GM19395 (cell line): Measurements from ENCODE around the gene FMNL1.
A peak's percentile ranks its signal among the peaks of the same experiment; 100 is the strongest.

ENCODE experiments used
- ATAC-seq: cut with Tn5 transposase; IDR thresholded peaks from one replicate; pipeline ENCODE4 v1.9.1; 2021; ENCODE audit warnings: mild to moderate bottlenecking, moderate library complexity; ENCODE audit not compliant: unreplicated experiment

The FMNL1 gene

GRCh38 chr17:45256114-45256966 is 34.7 kb downstream of the FMNL1 start:
- ATAC-seq: no peak

GRCh38 chr17:45257115-45257514 is 35.4 kb downstream of the FMNL1 start:
- ATAC-seq: no peak

- ATAC-seq: no peak
Observed at GRCh38 chr17:45258981-45259380, 37.3 kb downstream of the FMNL1 start.

- ATAC-seq: no peak
Observed at GRCh38 chr17:45260204-45260783, 38.6 kb downstream of the FMNL1 start.

GRCh38 chr17:45261577-45262515 is 40.2 kb downstream of the FMNL1 start, which contains the start of gene SPATA32:
SPATA32 (minus strand) TSS chr17:45262094; CDS start chr17:45262016, 78 bp downstream.
- ATAC-seq: peak; percentile 70

GRCh38 chr17:45262516-45263476 is 41.1 kb downstream of the FMNL1 start:
- ATAC-seq: no peak

GRCh38 chr17:45263477-45263860 is 41.8 kb downstream of the FMNL1 start:
- ATAC-seq: no peak

GRCh38 chr17:45264430-45264829 is 42.7 kb downstream of the FMNL1 start:
- no peak for ATAC-seq

GRCh38 chr17:45264988-45265387 is 43.3 kb downstream of the FMNL1 start:
- ATAC-seq: no peak

- no peak for ATAC-seq
Observed at GRCh38 chr17:45265821-45266220, 44.1 kb downstream of the FMNL1 start.

GRCh38 chr17:45266372-45266926 is 44.8 kb downstream of the FMNL1 start:
- ATAC-seq: no peak

GRCh38 chr17:45267436-45268055 is 45.9 kb downstream of the FMNL1 start:
- ATAC-seq: no peak

GRCh38 chr17:45269912-45270311 is 48.2 kb downstream of the FMNL1 start:
- no peak for ATAC-seq

- no peak for ATAC-seq
Observed at GRCh38 chr17:45270828-45271418, 49.2 kb downstream of the FMNL1 start.

GRCh38 chr17:45271603-45272002 is 49.9 kb downstream of the FMNL1 start:
- ATAC-seq: no peak

GRCh38 chr17:45273551-45273957 is 51.9 kb downstream of the FMNL1 start:
- ATAC-seq: no peak

- ATAC-seq: no peak
Observed at GRCh38 chr17:45274033-45274432, 52.3 kb downstream of the FMNL1 start.

GRCh38 chr17:45276031-45276430 is 54.3 kb downstream of the FMNL1 start:
- no peak for ATAC-seq
